ENCODE measurements around the gene SLC35G1. TPM values are rescaled to one million over a fixed set of nuclear protein-coding genes. Genes with fewer than 3 reads are reported as not detected.

SLC35G1 gene
- total and polyA plus RNA-seq, 2 of the 13 experiments (the other 11 are each of a cell fraction or from before 2014, with no cell fraction given), result 2.5 to 4.5 TPM

GRCh38 chr10:93856349-93857145, 37.2 kb upstream of the SLC35G1 start:
- ChIA-PET CTCF (ENCODE audit: low intra/inter-chr PET ratio, low total read pairs) (no interaction called here), POLR2A (no interaction called here)
- intact Hi-C loops (cut with micrococcal nuclease; ENCODE audit: unreplicated experiment) (no loop called here), in situ Hi-C loops (cut with HindIII; ENCODE audit: extremely low pct_ligation_motif_present, low pct_unique_long_range_greater_than_20kb) (no loop called here)
- no peak overlapping the region for H3K9ac ChIP-seq (ENCODE audit: insufficient read depth, low read depth, low read length)
- DNase-seq (ENCODE audit: low spot score), result no peak
- no peaks in the 10 kb centered on the region for H3K4me1 ChIP-seq (ENCODE audit: insufficient read depth, low read length)
- H3K27ac ChIP-seq (ENCODE audit: extremely low read length, insufficient read depth, low read length), result no peak overlapping the region
- peaks cover 0 to 5% of the 10 kb centered on the region in 2 experiments; a peak in 1 of 5 replicates for H3K27me3 ChIP-seq (ENCODE audit: control insufficient read depth in 1 of 2, insufficient read depth in 2 of 2, low read length in 2 of 2)
- WGBS (ENCODE audit: low lambda C conversion rate), result 22% methylated on average over 10 of the region's 10 CpGs
- ATAC-seq, result no peak
- no peak overlapping the region for H2AFZ ChIP-seq (ENCODE audit: low read length)
- BruUV-seq (replicated peaks), result no TSS peak
- H3K9me3 ChIP-seq (ENCODE audit: low read length), result peaks cover 6% of the 10 kb centered on the region; the same call in 1 of the 2 replicates
- FAIRE-seq, result no peak
- no peak overlapping the region for H3K4me3 ChIP-seq (replicated peaks in 1 of 3; ENCODE audit: insufficient read depth in 1 of 3, low read depth in 2 of 3, low read length in 3 of 3)
- H3K79me2 ChIP-seq (ENCODE audit: insufficient read depth, low read length), result no peaks in the 10 kb centered on the region
- no peak overlapping the region for H3K4me2 ChIP-seq (ENCODE audit: low read depth, low read length)
- H4K20me1 ChIP-seq (ENCODE audit: insufficient read depth, low read length), result no peaks in the 10 kb centered on the region
- no peaks in the 10 kb centered on the region for H3K36me3 ChIP-seq (replicated peaks in 1 of 2; ENCODE audit: control insufficient read depth in 1 of 2, insufficient read depth in 2 of 2, low read length in 2 of 2)
- TF ChIP-seq, protein P1, sequence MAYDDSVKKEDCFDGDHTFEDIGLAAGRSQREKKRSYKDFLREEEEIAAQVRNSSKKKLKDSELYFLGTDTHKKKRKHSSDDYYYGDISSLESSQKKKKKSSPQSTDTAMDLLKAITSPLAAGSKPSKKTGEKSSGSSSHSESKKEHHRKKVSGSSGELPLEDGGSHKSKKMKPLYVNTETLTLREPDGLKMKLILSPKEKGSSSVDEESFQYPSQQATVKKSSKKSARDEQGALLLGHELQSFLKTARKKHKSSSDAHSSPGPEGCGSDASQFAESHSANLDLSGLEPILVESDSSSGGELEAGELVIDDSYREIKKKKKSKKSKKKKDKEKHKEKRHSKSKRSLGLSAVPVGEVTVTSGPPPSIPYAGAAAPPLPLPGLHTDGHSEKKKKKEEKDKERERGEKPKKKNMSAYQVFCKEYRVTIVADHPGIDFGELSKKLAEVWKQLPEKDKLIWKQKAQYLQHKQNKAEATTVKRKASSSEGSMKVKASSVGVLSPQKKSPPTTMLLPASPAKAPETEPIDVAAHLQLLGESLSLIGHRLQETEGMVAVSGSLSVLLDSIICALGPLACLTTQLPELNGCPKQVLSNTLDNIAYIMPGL (CRISPR knock-in tag; IDR thresholded peaks at IDR 0.05; ENCODE audit: borderline replicate concordance in 1 of 2, low read depth in 1 of 2), result no peak
- TF ChIP-seq ZNF704 (CRISPR knock-in tag; IDR thresholded peaks at IDR 0.05; ENCODE audit: borderline replicate concordance), result no peak
- TF ChIP-seq, protein P2, sequence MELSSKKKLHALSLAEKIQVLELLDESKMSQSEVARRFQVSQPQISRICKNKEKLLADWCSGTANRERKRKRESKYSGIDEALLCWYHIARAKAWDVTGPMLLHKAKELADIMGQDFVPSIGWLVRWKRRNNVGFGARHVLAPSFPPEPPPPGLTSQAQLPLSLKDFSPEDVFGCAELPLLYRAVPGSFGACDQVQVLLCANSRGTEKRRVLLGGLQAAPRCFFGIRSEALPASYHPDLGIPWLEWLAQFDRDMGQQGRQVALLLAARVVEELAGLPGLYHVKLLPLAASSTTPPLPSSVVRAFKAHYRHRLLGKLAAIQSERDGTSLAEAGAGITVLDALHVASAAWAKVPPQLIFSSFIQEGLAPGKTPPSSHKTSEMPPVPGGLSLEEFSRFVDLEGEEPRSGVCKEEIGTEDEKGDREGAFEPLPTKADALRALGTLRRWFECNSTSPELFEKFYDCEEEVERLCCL (CRISPR knock-in tag; IDR thresholded peaks at IDR 0.05; ENCODE audit: borderline replicate concordance), result no peak
- TF ChIP-seq, protein P3, sequence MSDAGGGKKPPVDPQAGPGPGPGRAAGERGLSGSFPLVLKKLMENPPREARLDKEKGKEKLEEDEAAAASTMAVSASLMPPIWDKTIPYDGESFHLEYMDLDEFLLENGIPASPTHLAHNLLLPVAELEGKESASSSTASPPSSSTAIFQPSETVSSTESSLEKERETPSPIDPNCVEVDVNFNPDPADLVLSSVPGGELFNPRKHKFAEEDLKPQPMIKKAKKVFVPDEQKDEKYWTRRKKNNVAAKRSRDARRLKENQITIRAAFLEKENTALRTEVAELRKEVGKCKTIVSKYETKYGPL (CRISPR knock-in tag; IDR thresholded peaks at IDR 0.05), result no peak
- TF ChIP-seq PRDM15 (CRISPR knock-in tag; IDR thresholded peaks at IDR 0.05), result no peak
- no peak for TF ChIP-seq ZNF160 (CRISPR knock-in tag; IDR thresholded peaks at IDR 0.05)
- no peak for TF ChIP-seq CBX2 (IDR thresholded peaks at IDR 0.05; ENCODE audit: low read depth, low read length)
- no peak for TF ChIP-seq CBX2 (CRISPR knock-in tag; IDR thresholded peaks at IDR 0.05; ENCODE audit: low read depth)
- TF ChIP-seq ZNF674 (CRISPR knock-in tag; IDR thresholded peaks at IDR 0.05; ENCODE audit: low read depth), result no peak
- TF ChIP-seq PLRG1 (conservative IDR thresholded peaks at IDR 0.05), result no peak

Measured in HepG2 (cell line).